Measurements from ENCODE around the gene OSGEP. TPM values are rescaled to one million over a fixed set of nuclear protein-coding genes. Genes with fewer than 3 reads are reported as not detected.

Gene OSGEP
- total and polyA plus RNA-seq, 2 of the 13 experiments (the other 11 are each of a cell fraction or from before 2014, with no cell fraction given) = 39.7 to 41.1 TPM

GRCh38 chr14:20412876-20413743 lies 41.5 kb downstream of the OSGEP start, which contains the start of gene TEP1 (continued):
- TF ChIP-seq ZBED4 (CRISPR knock-in tag; IDR thresholded peaks at IDR 0.05; ENCODE audit: borderline replicate concordance) (peak; percentile 26; the same call in 1 of the 2 replicates), TCF7 (IDR thresholded peaks at IDR 0.05; ENCODE audit: low read depth) (no peak), HDAC6 (IDR thresholded peaks at IDR 0.05; ENCODE audit: low read depth, low read length) (no peak), KLF13 (CRISPR knock-in tag; IDR thresholded peaks at IDR 0.05) (no peak), ZNF160 (CRISPR knock-in tag; IDR thresholded peaks at IDR 0.05) (peak; percentile 82; the same call in 1 of the 2 replicates), LCORL (IDR thresholded peaks at IDR 0.05) (no peak), LCORL (CRISPR knock-in tag; IDR thresholded peaks at IDR 0.05) (peak; percentile 63; the same call in 1 of the 2 replicates), SKI (IDR thresholded peaks at IDR 0.05; ENCODE audit: partially characterized antibody) (no peak), PRMT3 (CRISPR knock-in tag; IDR thresholded peaks at IDR 0.05; ENCODE audit: borderline replicate concordance, low read depth) (no peak; the same call in 1 of the 2 replicates), ZNF446 (CRISPR knock-in tag; IDR thresholded peaks at IDR 0.05) (peak; percentile 78; the same call in 1 of the 2 replicates), CBFB (CRISPR knock-in tag; IDR thresholded peaks at IDR 0.05) (no peak), ZNF512B (CRISPR knock-in tag; IDR thresholded peaks at IDR 0.05; ENCODE audit: borderline replicate concordance) (no peak), ZBTB3 (CRISPR knock-in tag; IDR thresholded peaks at IDR 0.05; ENCODE audit: borderline replicate concordance, low read depth) (peak; percentile 74; the same call in 1 of the 2 replicates), BATF2 (CRISPR knock-in tag; IDR thresholded peaks at IDR 0.05) (no peak), ZSCAN31 (CRISPR knock-in tag; IDR thresholded peaks at IDR 0.05; ENCODE audit: low read depth) (peak; percentile 79; the same call in 1 of the 2 replicates), ZNF616 (CRISPR knock-in tag; IDR thresholded peaks at IDR 0.05; ENCODE audit: low read depth) (no peak)
